ENCODE measurements around the gene ASPHD2.

- TF ChIP-seq CTCF (IDR thresholded peaks at IDR 0.05; ENCODE audit: insufficient read depth, low read length) (no peak), GABPA (IDR thresholded peaks at IDR 0.05; ENCODE audit: low read depth) (no peak)
These were observed 19.2 kb upstream of the ASPHD2 start for GRCh38 chr22:26409719-26410335.
